NCI-H345 treated with DMSO at 0.1 percent for 48 hours (cell line): Measurements from ENCODE around the gene MAPK11.

Source experiments
- DNase-seq: peaks from one replicate; lab custom pipeline; 2025; ENCODE audit not compliant: unreplicated experiment; lab: John Stamatoyannopoulos, UW

MAPK11 gene

DNA sequence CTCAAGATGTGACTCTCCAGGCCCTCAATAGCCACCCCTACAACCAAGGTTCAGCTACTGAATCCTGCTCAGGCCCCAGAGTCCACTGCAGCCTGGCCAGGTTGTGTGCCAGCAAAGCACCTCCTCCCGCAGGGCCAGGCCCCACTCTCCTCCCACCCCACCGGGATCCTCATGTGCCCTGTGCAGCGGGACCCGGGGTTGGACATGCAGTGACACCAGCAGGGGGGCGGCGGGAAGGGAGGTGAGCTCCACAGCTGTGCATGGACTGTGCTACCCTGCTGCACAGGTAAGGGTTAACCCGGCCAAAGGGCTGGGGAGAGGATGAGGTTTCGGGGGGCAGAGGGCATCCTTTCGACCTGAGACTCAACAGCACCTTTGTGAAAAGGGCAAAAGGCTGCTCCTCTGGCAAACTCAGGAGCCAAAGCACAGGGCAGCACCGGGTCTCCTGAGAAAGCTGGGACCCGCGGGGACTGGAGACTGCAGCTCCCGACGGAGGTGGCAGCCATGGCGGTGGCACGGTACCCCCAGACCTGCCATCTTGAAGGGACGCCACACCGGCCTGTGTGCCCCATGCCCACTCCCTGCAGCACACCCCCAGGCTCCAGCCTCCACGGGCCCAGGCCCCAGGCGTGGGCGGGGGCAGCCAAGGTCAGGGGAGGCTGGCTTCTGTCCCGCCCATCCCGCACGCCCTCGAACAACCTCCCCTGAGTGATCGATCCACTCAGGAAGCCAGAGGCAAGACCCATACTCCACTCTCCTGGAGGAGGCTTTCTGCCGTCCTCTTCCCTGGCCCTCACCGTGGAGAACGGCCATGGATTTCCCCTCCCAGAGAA, 26.7 kb upstream of the MAPK11 start:
- DNase-seq, result no peak

GRCh38 chr22:50294319-50294656, 24.1 kb upstream of the MAPK11 start:
- DNase-seq, result no peak

DNA sequence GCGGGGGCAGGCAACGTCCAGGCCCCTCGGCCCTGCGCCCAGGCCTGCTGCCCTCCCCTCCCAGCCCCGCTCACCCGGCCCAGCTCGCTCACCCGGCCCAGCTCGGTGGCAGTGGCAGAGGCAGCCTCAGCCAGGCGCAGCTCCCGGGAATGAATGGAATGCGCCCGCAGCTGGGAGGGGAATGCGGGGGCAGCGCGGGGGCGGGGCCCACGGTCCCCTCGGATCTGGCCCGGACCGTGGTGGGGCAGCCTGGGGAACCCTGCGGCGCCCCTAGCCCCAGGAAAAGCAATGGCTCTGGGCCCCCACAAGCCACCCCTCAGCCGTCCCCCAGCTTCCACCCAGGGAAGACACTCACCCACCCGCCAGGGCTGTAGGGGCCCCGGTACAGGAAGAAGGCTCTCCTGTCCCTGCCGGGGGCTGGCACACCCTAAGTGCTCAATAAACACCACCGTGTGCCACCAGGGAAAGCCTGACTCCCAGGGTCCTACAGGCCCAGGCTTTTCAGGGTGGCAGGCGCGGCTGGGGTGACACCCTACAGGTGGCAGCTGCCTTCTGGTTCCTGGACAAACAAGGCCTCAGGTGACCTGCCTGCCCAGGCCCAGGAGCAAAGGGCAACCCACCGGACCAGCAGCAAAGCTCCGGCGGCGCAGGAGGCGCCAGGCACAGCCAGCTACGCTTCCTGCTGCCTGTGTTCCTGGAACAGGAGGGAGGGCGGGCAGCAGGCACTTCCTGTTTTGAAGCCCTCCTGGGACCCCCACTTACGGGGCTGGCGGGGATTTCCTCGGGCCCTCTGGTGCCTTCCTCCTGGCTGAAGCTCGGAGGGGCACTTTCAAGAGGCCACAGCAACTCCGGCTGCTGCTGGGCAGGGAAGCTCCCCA, 23.5 kb upstream of the MAPK11 start:
- DNase-seq, result no peak

DNA sequence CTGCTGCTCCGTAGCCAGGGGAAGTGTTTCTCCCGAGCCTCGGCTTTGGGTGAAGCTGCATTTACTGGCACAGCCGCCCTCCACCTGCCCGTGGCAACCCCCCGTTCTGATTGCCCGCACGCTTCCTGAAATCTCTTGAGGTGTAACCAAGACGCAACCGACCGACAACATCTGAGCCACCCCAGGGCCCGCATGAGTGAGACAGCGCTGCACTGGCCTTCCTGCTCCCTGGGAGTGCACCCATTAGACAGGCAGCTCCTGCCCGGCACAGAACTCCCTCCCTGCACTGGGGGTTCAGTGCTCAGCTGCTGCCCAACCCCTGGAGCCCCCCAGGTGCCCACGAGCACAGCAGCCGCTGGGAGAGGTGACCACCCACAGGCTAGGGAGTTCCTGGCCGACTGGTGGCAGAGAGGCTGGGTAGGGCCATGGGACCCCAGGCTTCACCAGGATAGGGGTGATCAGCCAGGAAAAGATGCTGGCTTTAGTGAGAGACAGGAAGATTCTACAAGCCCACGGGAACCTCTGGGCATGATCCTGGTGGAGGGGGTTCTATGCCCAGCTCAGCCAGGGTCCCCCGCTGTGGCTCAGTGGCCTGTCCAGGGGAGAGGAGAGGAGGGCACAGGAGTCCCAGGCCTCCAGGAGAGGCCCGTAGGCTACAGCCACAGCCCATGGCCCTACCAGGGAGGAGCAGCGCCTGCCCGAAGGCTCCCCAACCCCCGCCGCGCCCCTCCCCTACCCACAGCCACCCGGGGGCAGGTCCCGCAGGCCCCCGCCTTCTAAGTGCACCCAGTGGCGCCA, 22.7 kb upstream of the MAPK11 start:
- no peak for DNase-seq

DNA sequence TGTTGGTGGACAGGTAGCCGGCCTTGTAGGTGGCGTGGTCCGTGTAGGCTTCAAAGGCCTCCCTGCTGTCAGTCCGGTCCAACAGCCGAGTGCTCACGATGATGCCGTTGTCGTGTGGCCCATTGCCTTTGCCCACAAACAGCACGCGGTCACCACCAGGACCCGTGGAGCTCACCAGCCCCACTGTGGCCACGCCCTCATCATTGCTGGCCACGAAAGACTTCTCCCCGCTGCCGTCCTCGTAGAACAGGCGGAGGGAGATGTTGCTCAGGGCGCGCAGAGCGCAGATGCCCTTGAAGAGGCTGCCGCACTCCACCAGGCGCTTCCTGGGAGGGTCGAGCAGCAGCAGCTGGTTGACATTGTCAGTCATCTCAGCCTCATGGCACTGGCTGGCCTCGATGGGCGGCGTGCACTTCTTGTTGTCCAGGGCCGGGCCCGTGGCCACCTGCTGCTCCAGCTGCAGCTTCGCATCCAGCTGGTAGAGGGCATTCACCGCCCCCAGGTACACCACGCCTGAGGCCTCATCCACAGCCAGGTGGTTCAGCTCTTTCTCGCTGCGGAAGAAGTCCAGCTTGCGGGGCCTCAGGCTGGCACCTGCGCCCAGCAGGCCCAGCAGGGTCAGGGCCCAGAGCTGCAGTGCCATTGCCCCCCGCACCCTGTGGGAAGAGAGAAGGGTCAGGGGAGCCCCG, 19.9 kb upstream of the MAPK11 start:
- no peak for DNase-seq

GRCh38 chr22:50289151-50289941, 19.2 kb upstream of the MAPK11 start:
- DNase-seq, result no peak

GRCh38 chr22:50287731-50288130, 17.6 kb upstream of the MAPK11 start:
- no peak for DNase-seq

DNA sequence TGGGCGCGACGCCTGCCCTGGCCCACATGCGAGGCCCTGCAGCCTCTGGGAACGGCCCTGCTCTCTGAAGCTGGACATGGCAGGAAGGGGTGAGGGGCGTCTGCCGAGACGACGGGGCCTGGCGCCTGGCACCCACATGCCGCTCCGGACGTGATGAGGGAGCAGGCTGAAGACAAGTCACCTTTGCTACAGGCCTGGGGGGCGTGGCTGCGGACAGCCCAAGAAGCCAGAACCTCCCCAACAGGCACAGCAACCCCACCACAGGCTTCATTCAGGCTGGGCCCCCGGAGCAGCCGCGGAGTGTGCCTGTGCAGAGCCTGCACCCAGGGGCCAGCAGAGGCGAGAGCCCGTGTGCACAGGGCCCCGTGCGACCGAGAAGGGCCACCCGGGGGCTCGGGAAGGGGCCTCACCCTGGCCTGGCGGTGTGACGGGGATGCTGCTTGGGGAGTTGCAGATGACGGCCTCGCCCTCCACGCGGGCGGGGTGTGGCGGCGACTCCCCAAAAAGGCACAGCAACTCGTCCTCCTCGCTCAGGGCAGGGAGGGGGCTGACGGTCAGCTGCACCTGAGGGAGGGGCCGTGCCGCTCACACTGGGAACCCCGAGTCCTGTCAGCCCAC, 16.6 kb upstream of the MAPK11 start:
- no peak for DNase-seq

DNA sequence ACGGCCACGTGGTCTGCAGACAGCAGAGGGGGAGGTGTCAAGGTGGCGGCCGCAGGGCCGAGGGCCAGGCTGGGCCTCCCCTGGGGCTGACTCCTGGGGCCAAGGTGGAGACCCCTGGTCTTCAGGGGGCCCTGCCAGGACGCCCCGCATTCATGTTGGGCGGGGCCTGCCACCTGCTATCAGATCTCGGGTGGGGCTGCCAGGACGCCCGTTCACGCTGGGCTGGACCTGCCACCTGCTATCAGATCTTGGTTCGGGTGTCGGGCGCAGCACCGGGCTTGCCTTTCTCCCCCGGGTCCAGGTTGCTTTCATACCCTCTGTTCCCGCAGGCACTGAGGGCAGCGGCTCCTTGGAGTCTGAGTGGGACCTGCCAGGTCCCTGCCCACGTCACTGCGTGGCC, 16.1 kb upstream of the MAPK11 start:
- DNase-seq, result no peak

DNA sequence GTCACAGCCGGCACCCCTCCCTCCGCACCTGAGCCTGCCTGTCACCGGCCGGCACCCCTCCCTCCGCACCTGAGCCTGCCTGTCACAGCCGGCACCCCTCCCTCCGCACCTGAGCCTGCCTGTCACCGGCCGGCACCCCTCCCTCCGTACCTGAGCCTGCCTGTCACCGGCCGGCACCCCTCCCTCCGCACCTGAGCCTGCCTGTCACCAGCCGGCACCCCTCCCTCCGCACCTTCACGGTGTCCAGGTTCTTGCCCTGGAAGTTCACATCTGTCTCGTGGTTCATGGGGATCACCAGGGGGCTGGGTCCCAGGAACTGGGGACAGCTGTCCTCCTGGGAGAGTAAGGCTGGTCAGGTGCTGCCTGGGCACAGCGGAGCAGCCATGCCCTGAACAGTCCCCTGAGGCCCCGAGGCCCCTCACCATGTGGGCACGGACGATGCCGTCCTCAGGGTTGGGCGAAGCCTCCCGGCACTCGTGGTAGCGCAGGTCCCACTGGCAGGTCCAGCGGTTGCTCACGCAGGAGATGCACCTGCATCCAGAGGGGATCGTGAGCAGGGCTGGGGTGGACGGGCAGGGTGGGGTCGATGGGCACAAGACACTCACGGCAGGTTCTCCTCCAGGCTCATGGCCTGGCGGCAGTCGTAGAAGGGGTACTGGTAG, 15.5 kb upstream of the MAPK11 start:
- no peak for DNase-seq

DNA sequence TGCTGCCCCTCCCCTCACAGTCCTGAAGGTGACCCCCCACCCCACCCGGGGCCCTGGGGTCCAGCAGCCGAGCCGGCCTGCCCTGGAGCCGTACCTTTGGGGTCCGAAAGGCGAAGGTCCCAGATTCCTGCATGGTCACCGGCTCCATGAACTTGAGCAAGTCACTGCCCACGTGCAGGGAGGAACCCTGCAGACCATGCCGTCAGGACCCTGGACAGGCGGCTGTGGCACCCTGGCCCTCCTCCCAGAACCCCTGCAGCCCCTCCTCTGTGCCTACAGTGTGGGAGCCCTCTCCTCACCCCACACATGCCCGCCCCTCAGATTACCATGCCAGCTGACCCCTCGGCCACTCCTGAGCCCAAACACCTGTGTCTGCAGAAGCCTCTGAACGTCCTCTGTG, 14.3 kb upstream of the MAPK11 start:
- DNase-seq, result no peak

DNA sequence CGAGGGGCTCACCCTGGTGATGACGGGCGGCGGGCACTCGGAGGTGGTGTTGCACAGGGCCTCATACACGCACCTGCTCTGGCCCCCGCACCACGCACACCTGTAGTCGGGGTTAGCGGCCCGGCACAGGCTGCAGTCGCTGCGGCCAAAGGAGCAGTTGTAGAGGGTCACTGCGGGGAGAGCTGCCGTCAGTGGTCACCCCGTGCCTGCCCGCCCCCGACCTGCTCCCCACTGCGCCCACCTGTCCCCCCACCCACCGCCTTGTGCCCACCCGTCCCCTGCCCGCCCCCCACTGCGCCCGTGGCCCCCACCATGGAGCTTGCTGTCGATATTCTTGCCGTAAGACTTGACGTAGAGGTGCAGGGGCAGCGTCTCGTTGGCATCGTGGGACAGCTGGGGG, 13.6 kb upstream of the MAPK11 start:
- no peak for DNase-seq

DNA sequence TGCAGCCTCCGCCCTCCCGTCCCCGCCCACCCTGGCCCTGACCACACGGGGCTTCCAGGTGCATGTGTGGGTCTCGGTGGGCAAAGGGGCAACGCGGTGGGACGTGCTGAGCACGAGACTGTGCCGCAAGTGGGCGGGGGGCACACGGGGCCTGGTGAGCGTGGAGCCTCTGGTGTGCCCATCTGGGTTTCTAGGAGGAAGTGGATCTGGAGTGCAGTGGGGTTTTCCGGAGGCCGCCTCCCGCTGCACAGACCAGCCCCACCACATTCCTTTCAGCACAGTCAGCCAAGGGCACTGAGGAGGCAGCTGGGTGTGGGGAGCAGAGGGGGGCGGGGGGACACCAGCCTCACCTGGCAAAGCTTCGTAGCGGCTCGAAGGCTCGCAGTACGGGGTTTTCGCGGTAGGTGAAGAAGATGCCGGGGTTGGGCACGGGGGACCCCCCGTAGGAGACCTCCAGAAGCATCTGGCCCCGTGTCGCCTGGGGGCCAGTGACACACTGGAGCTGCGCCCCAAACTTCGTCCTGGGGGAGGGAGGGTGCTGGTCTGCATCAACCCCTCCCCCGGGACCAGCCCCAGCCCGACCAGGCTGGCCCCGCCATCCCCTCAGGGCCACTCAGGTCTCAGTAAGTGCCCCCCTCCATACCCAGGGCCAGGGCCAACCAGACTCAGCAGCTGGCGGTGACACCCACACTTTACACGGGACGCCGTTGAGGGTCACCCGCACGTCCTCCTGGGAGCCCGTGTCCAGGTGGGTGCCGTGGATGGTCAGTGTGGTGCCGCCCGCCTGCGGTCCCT, 12.4 kb upstream of the MAPK11 start:
- DNase-seq, result no peak

GRCh38 chr22:50281957-50282356, 11.8 kb upstream of the MAPK11 start:
- DNase-seq, result no peak

GRCh38 chr22:50281384-50281760, 11.2 kb upstream of the MAPK11 start:
- no peak for DNase-seq

GRCh38 chr22:50280708-50281383, 10.7 kb upstream of the MAPK11 start:
- DNase-seq, result no peak

- DNase-seq, result no peak
Measured at GRCh38 chr22:50280022-50280707, 10.0 kb upstream of the MAPK11 start.
